Activated T-cell treated with anti-CD3 and anti-CD28 coated beads, Interleukin-2, amount 50 U/mL, for 4 hours (primary cell): ENCODE data around the gene MVB12B. TPM values are rescaled to one million over a fixed set of nuclear protein-coding genes. Genes with fewer than 3 reads are reported as not detected.
A peak's percentile ranks its signal among the peaks of the same experiment; 100 is the strongest.

Experiments
- ATAC-seq, 2 donors: fragments of 200-7000 bp; cut with Tn5 transposase; one replicate each; pipeline ENCODE4 v1.10.0; 2021
- DNase-seq: peaks from one replicate; pipeline ENCODE4 v3.0.0-alpha.2; 2020
- H3K27me3 Mint-ChIP-seq: one replicate; pipeline ENCODE4 v1.8.0; 2021; ENCODE audit warnings: low read depth, mixed read lengths
- H3K36me3 Mint-ChIP-seq: one replicate; pipeline ENCODE4 v1.8.0; 2022; ENCODE audit warnings: mixed read lengths; ENCODE audit not compliant: insufficient read depth
- H3K4me1 Mint-ChIP-seq: one replicate; pipeline ENCODE4 v1.8.0; 2021; ENCODE audit warnings: low read depth, mixed read lengths
- H3K4me3 Mint-ChIP-seq: one replicate; pipeline ENCODE4 v1.8.0; 2021; ENCODE audit warnings: mild to moderate bottlenecking, moderate library complexity, mixed read lengths
- H3K9me3 Mint-ChIP-seq: one replicate; pipeline ENCODE4 v1.8.0; 2021; ENCODE audit warnings: mixed read lengths
- total RNA-seq, 3 donors: library from RNA; stranded (reverse); gene quantifications; one replicate each; pipeline ENCODE4 v1.2.1, GENCODE V29; 2021

Gene MVB12B
- total RNA-seq, 3 donors from 2014 or later, result 3.7 to 4.5 (median 4.1) TPM

DNA sequence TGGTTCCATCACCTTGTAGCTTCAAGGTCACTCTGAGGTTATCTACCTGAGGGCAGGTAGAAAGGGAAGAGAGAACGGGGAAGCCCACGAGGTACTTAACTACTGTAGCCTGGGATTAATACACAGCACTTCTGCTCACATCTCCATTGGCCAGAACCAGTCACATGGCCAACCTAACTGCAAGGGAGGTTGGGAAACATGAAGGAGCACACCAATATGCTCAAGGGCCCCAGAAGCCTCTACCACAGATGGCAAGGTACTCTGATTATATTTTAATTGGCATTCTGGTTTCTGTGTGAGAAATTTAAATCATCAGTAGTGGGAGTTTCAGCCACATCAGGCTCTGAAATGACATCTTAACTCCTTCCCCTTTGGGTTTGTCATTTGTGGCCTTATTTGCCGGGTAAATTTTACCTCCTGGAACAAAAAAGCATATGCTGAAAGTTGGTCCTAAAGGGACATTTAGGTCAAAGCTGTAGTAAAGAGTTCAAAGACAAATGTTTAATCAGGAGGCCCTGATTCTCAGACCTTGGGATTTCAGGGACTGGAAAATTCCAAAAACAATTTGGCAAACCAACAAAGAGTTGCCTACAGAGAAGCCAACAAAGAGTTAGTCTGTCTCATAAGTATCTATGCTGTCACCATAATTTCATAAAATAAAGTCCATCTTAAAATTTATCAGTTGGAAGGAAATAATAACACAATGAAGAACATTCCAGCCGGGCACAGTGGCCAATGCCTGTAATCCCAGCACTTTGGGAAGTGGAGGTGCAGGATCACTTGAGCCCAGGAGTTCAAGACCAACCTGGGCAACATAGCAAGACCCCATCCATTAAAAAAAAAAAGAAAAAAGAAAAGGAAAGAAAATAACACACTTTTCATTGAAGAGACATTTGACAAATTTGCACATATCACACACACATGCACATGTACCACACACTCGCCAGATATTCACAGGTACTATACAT, 13.8 kb upstream of the MVB12B start:
- H3K4me3 Mint-ChIP-seq, result no peak overlapping the region
- H3K36me3 Mint-ChIP-seq, result no peaks in the 10 kb centered on the region
- no peak for ATAC-seq
- H3K9me3 Mint-ChIP-seq, result no peaks in the 10 kb centered on the region
- DNase-seq, result no peak
- H3K4me1 Mint-ChIP-seq, result no peaks in the 10 kb centered on the region
- H3K27me3 Mint-ChIP-seq, result no peaks in the 10 kb centered on the region

DNA sequence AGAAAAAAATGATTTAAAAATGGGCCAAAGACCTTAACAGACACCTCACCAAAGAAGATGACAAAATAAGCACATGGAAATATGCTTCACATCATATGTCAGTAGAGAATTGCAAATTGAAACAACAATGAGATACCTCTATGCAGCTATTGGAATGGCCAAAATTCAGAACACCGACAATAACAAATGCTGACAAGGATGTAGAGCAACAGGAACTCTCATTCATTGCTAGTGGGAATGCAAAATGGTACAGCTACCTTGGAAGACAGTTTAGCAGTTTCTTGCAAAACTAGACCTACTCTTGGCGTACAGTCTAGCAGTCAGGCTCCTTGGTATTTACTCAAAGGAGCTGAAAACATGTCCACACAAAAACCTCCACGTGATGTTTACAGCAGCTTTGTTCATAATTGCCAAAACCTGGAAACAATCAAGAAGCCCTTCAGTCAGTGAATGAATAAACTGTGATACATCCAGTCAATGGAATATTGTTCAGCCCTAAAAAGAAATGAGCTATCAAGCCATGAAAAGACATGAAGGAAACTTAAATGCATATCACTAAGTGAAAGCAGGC, 10.5 kb upstream of the MVB12B start:
- no peak for DNase-seq
- H3K36me3 Mint-ChIP-seq, result no peaks in the 10 kb centered on the region
- H3K27me3 Mint-ChIP-seq, result no peaks in the 10 kb centered on the region
- no peak for ATAC-seq
- no peak overlapping the region for H3K4me3 Mint-ChIP-seq
- peaks cover 8% of the 10 kb centered on the region for H3K4me1 Mint-ChIP-seq
- no peaks in the 10 kb centered on the region for H3K9me3 Mint-ChIP-seq

- DNase-seq, result peak; percentile 40
- Mint-ChIP-seq H3K36me3 (no peaks in the 10 kb centered on the region), H3K27me3 (no peaks in the 10 kb centered on the region), H3K4me3 (no peak overlapping the region), H3K4me1 (peaks cover 8% of the 10 kb centered on the region), H3K9me3 (no peaks in the 10 kb centered on the region)
- ATAC-seq, result peak; percentile 52 to 57
Measured at GRCh38 chr9:126317513-126317912, 9.1 kb upstream of the MVB12B start.

DNA sequence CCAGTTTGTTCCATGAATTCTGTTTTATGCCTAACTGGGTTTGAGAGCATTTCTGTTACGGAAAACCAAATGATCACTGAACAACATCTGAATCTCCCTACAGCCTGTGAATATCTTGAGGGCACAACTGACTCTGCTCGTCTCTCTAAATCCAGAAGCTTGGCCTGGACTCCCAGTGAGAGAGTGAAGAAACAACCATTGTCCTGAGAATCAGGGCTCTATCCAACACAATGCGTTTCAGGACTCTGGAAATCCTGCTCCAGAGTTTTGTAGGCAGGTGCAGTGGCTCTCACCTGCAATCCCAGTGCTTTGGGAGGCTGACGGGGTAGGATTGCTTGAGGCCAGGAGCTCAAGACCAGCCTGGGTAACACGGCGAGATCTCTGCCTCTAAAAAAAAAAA, 7.8 kb upstream of the MVB12B start:
- peaks cover 8% of the 10 kb centered on the region for H3K4me1 Mint-ChIP-seq
- no peaks in the 10 kb centered on the region for H3K27me3 Mint-ChIP-seq
- no peaks in the 10 kb centered on the region for H3K9me3 Mint-ChIP-seq
- ATAC-seq (no peak), DNase-seq (no peak)
- no peaks in the 10 kb centered on the region for H3K36me3 Mint-ChIP-seq
- no peak overlapping the region for H3K4me3 Mint-ChIP-seq

DNA sequence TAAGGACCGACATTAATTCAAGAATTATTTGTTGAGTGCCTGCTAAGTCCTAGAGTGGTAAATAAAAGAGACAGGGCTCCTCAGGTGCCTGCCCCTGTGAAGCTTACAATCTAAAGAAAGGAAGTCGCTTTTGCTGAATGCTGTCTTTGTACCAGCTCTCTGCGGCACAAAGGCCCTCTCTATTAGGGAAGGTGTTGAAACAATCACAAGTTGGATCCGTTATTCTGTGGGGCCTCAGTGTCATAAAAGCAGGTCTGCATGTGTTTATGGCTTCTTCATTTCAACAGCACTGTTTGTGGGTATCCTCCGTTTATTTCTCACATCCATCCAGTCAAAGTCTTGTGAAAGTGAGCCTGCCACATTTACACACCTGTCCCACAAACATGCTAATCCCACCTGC, 7.0 kb upstream of the MVB12B start:
- ATAC-seq (no peak), DNase-seq (no peak)
- Mint-ChIP-seq H3K36me3 (no peaks in the 10 kb centered on the region), H3K4me3 (no peak overlapping the region), H3K4me1 (peaks cover 8% of the 10 kb centered on the region), H3K27me3 (no peaks in the 10 kb centered on the region), H3K9me3 (no peaks in the 10 kb centered on the region)

DNA sequence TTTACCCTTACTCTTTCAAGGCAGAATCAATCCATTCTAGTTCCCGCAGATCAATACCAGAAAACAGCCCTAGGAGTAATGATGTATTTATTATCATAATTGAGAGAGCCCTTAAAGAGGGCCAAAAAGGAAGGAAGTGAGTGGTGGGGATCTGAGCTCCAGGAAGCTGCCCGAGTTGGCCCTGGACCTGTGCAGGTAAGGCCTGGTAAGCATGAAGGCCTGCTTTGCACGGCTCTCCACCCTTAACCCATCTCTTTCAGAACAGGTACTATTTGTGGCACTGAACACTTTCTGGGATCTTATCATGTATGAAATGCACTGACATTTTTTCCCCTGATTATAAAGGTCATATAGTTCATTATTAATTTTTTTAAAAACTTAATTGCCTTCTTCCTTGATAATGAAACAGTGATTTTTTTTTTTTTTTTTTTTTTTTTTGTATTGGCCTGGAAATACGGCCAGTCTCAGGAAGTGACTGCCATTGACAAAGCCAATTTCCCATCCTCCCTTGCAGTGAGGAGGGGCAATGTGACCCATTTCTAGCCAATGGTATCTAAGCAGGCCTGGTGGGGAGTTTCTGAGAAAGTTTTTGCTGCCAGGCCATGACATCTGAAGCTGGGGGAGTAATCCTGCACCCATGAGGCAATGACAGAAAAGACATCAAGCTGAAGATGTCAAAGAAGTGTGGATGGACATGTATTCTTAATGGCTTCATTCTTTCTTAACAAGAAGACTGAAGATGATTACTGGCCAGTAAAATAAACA, 6.3 kb upstream of the MVB12B start:
- H3K9me3 Mint-ChIP-seq, result no peaks in the 10 kb centered on the region
- ATAC-seq (peak; percentile 43 to 48), DNase-seq (no peak)
- H3K27me3 Mint-ChIP-seq, result no peaks in the 10 kb centered on the region
- H3K4me1 Mint-ChIP-seq, result peaks cover 8% of the 10 kb centered on the region
- H3K36me3 Mint-ChIP-seq, result no peaks in the 10 kb centered on the region
- H3K4me3 Mint-ChIP-seq, result no peak overlapping the region

- ATAC-seq (no peak), DNase-seq (no peak)
- Mint-ChIP-seq H3K36me3 (no peaks in the 10 kb centered on the region), H3K9me3 (no peaks in the 10 kb centered on the region), H3K27me3 (no peaks in the 10 kb centered on the region), H3K4me3 (no peak overlapping the region), H3K4me1 (peaks cover 8% of the 10 kb centered on the region)
Measured at GRCh38 chr9:126321742-126322141, 4.9 kb upstream of the MVB12B start.

- DNase-seq, result no peak
- Mint-ChIP-seq H3K4me1 (peaks cover 30% of the 10 kb centered on the region), H3K27me3 (no peaks in the 10 kb centered on the region), H3K9me3 (no peaks in the 10 kb centered on the region), H3K36me3 (no peaks in the 10 kb centered on the region), H3K4me3 (peak overlapping the region; percentile 76)
- no peak for ATAC-seq
Measured at GRCh38 chr9:126325821-126326220, 808 bp upstream of the MVB12B start.

DNA sequence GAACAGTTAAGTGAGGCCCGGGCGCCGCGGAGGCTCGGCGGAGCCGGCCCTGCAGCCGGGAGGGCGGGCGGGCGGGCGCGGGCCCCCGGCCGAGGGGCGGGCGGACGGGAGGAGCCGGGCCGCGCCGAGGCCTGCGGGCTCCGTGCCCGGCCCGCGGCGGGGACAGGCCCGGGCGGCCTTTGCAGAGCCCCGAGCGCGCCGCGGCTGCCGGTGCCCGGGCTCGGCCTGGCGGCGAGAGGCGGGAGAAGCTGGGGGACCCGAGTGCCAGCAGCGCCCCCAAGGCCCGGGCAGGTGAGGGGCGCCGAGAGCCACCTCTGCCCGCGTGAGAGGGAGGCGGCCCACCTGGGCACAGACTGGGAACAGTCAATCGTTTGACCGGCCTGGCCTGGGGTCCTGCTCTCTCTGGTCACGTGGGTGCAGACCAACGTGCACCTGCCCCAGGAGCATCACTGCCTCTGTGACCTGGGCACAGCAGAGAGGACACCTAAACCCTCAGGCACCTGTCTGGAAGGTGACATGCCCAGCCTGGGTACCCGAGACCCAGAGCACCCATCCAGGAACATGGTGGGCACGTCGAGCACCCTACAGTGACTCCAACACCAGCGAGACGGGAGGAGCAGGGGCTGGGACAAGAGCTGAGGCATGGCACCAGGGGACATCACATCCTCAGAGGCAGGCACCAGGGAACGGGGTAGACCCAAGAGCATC, 531 bp downstream of the MVB12B start:
- Mint-ChIP-seq H3K36me3 (no peaks in the 10 kb centered on the region), H3K9me3 (no peaks in the 10 kb centered on the region), H3K4me1 (peaks cover 33% of the 10 kb centered on the region), H3K27me3 (no peaks in the 10 kb centered on the region), H3K4me3 (peak overlapping the region; percentile 77)
- DNase-seq (peak; percentile 11), ATAC-seq (peak; percentile 63 to 66)

DNA sequence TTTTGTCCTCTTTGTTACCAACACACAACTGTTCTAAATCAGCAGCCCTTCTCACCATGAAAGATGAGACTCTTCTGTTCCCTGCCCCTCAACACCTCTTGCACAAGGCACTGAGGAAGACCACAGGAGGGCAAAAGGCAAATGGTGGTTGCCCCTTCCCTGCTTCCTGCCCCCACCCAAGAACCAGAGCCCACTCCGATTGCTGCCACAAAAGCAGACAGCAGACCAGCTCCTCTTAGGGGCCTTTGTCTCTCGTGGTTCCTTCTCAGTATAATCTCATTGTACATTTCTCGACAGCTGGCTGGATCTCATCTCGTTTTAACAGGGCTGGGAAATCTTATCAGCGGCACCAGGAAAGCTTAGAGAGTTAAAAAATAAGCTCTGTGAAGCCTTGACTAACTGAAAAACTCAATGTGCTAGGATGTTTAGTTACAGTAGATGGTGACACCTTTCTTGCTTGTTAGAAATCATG, 1.1 kb downstream of the MVB12B start:
- Mint-ChIP-seq H3K36me3 (no peaks in the 10 kb centered on the region), H3K27me3 (no peaks in the 10 kb centered on the region), H3K4me3 (peak overlapping the region; percentile 77), H3K9me3 (no peaks in the 10 kb centered on the region), H3K4me1 (peaks cover 33% of the 10 kb centered on the region)
- no peak for ATAC-seq
- DNase-seq, result no peak

DNA sequence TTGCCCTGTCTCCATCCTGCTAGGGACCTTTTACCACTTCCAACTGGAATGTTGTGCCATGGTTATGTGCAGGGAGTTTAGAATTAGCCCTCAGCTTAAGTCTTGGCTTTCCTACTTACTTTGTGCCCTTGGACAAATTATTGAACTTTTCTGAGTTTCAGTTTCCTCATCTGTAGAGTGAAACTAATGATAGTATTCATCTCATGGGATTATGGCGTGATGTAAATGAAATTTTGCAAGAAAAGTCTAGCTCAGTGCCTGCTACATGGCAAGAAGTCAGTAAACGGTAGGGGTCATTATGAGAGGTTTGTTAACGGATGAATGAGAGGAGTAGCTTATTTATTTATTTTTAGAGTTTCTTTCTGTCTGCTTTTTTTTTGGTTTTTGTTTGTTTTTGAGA, 1.8 kb downstream of the MVB12B start:
- H3K9me3 Mint-ChIP-seq, result no peaks in the 10 kb centered on the region
- H3K36me3 Mint-ChIP-seq, result no peaks in the 10 kb centered on the region
- H3K27me3 Mint-ChIP-seq, result no peaks in the 10 kb centered on the region
- H3K4me3 Mint-ChIP-seq, result peak overlapping the region; percentile 77
- no peak for ATAC-seq
- no peak for DNase-seq
- H3K4me1 Mint-ChIP-seq, result peaks cover 33% of the 10 kb centered on the region

GRCh38 chr9:126329476-126330275, 3.0 kb downstream of the MVB12B start:
- Mint-ChIP-seq H3K4me3 (no peak overlapping the region), H3K4me1 (peaks cover 35% of the 10 kb centered on the region), H3K9me3 (no peaks in the 10 kb centered on the region), H3K36me3 (no peaks in the 10 kb centered on the region), H3K27me3 (no peaks in the 10 kb centered on the region)
- DNase-seq (no peak), ATAC-seq (no peak)

- no peak overlapping the region for H3K4me3 Mint-ChIP-seq
- no peak for DNase-seq
- H3K4me1 Mint-ChIP-seq, result peaks cover 35% of the 10 kb centered on the region
- H3K36me3 Mint-ChIP-seq, result no peaks in the 10 kb centered on the region
- ATAC-seq, result no peak
- H3K9me3 Mint-ChIP-seq, result no peaks in the 10 kb centered on the region
- no peaks in the 10 kb centered on the region for H3K27me3 Mint-ChIP-seq
Measured at GRCh38 chr9:126330536-126330935, 3.9 kb downstream of the MVB12B start.
